WTC11 (cell line): Measurements from ENCODE around the gene PCBD2. TPM values are rescaled to one million over a fixed set of nuclear protein-coding genes. Genes with fewer than 3 reads are reported as not detected.
A peak's percentile ranks its signal among the peaks of the same experiment; 100 is the strongest.

Experiments used
- ATAC-seq: fragments of 200-7000 bp; cut with Tn5 transposase; 2 replicates; pipeline ENCODE4 v1.10.0; 2021; ENCODE audit warnings: mild to moderate bottlenecking, moderate library complexity
- CTCF ChIA-PET: fragments of 300-600 bp; sonication (Branson Sonifier 250); formaldehyde crosslinking; loops from one replicate; lab custom pipeline; 2021; ENCODE audit warnings: antibody characterized with exemption; lab: Charles Lee
- POLR2A ChIA-PET: fragments of 350-600 bp; sonication (Branson Sonifier 250); formaldehyde crosslinking; loops from one replicate; lab custom pipeline; 2021; ENCODE audit warnings: antibody characterized with exemption; lab: Charles Lee
- DNase-seq: peaks from one replicate; pipeline ENCODE4 v3.0.0; 2021; ENCODE audit warnings: low spot score
- H3K27ac Mint-ChIP-seq: 2 replicates; pipeline ENCODE4 v1.8.0; 2021; ENCODE audit warnings: mixed read lengths
- H3K27me3 Mint-ChIP-seq: 2 replicates; pipeline ENCODE4 v1.8.0; 2021; ENCODE audit warnings: low read depth, mild to moderate bottlenecking, moderate library complexity, mixed read lengths
- H3K36me3 Mint-ChIP-seq: 2 replicates; pipeline ENCODE4 v1.8.0; 2021; ENCODE audit warnings: mixed read lengths
- H3K4me1 Mint-ChIP-seq: 2 replicates; pipeline ENCODE4 v1.8.0; 2022; ENCODE audit warnings: mixed read lengths
- H3K4me3 Mint-ChIP-seq: 2 replicates; pipeline ENCODE4 v1.8.0; 2021; ENCODE audit warnings: mild to moderate bottlenecking, moderate library complexity, mixed read lengths
- H3K9me3 Mint-ChIP-seq: 2 replicates; pipeline ENCODE4 v1.8.0; 2021; ENCODE audit warnings: mixed read lengths
- CREM ChIP-seq: sonication (generic); formaldehyde crosslinking; IDR thresholded peaks from 2 replicates; pipeline ENCODE4 v1.8.1; 2022; ENCODE audit warnings: mild to moderate bottlenecking, missing genetic modification reagents, moderate library complexity
- FOXP4 ChIP-seq: sonication (generic); formaldehyde crosslinking; IDR thresholded peaks from 2 replicates; pipeline ENCODE4 v1.8.0; 2022; ENCODE audit warnings: mild to moderate bottlenecking, missing genetic modification reagents
- GABPB1 ChIP-seq: sonication (generic); formaldehyde crosslinking; IDR thresholded peaks from 2 replicates; pipeline ENCODE4 v1.8.1; 2023; ENCODE audit warnings: mild to moderate bottlenecking, missing genetic modification reagents
- GRHL2 ChIP-seq: fragments of 250-450 bp; sonication (Bioruptor Pico); IDR thresholded peaks from 2 replicates; pipeline ENCODE4 v1.8.0; 2022; ENCODE audit warnings: mild to moderate bottlenecking, moderate library complexity; ENCODE audit not compliant: insufficient replicate concordance, severe bottlenecking
- JAZF1 ChIP-seq: fragments of 250-450 bp; sonication (Bioruptor Pico); IDR thresholded peaks from 2 replicates; pipeline ENCODE4 v1.9.0; 2021; ENCODE audit warnings: moderate library complexity, mild to moderate bottlenecking, inconsistent platforms
- NFE2L1 ChIP-seq: sonication (generic); formaldehyde crosslinking; IDR thresholded peaks from 2 replicates; pipeline ENCODE4 v1.8.1; 2023; ENCODE audit warnings: missing genetic modification reagents
- PRDM15 ChIP-seq: sonication (generic); formaldehyde crosslinking; IDR thresholded peaks from 2 replicates; pipeline ENCODE4 v1.8.0; 2022; ENCODE audit warnings: missing genetic modification reagents
- SMAD4 ChIP-seq: sonication (generic); formaldehyde crosslinking; IDR thresholded peaks from 2 replicates; pipeline ENCODE4 v1.8.0; 2022; ENCODE audit warnings: mild to moderate bottlenecking, missing genetic modification reagents
- TEAD1 ChIP-seq: sonication (generic); formaldehyde crosslinking; IDR thresholded peaks from 2 replicates; pipeline ENCODE4 v1.8.0; 2022; ENCODE audit warnings: mild to moderate bottlenecking, missing genetic modification reagents
- TEAD4 ChIP-seq: sonication (generic); formaldehyde crosslinking; IDR thresholded peaks from 2 replicates; pipeline ENCODE4 v1.8.0; 2022; ENCODE audit warnings: mild to moderate bottlenecking, missing genetic modification reagents
- TP53 ChIP-seq: sonication (generic); formaldehyde crosslinking; IDR thresholded peaks from 2 replicates; pipeline ENCODE4 v1.8.1; 2023; ENCODE audit warnings: mild to moderate bottlenecking, missing genetic modification reagents
- ZBTB21 ChIP-seq: sonication (generic); formaldehyde crosslinking; IDR thresholded peaks from 2 replicates; pipeline ENCODE4 v1.8.1; 2023; ENCODE audit warnings: mild to moderate bottlenecking, missing genetic modification reagents, borderline replicate concordance
- ZNF317 ChIP-seq: sonication (generic); formaldehyde crosslinking; IDR thresholded peaks from 2 replicates; pipeline ENCODE4 v1.8.1; 2023; ENCODE audit warnings: low read depth, mild to moderate bottlenecking, moderate library complexity, missing genetic modification reagents, borderline replicate concordance
- ZNF532 ChIP-seq: fragments of 250-450 bp; sonication (Bioruptor Pico); IDR thresholded peaks from 2 replicates; pipeline ENCODE4 v1.9.0; 2021; ENCODE audit warnings: mild to moderate bottlenecking, borderline replicate concordance
- ZNF671 ChIP-seq: fragments of 250-450 bp; sonication (Bioruptor Pico); IDR thresholded peaks from 2 replicates; pipeline ENCODE4 v1.8.0; 2021; ENCODE audit warnings: mild to moderate bottlenecking
- ZSCAN18 ChIP-seq: fragments of 250-450 bp; sonication (Bioruptor Pico); IDR thresholded peaks from 2 replicates; pipeline ENCODE4 v2.1.2; 2022; ENCODE audit warnings: mild to moderate bottlenecking, moderate library complexity
- total RNA-seq: library from RNA; stranded (reverse); gene quantifications from 3 replicates; pipeline ENCODE4 v1.2.3, GENCODE V29; 2021
- TF ChIP-seq, protein P1 (sequence below): fragments of 250-450 bp; sonication (Bioruptor Pico); IDR thresholded peaks from 2 replicates; pipeline ENCODE4 v1.9.0; 2021; ENCODE audit warnings: moderate library complexity, mild to moderate bottlenecking, inconsistent platforms, borderline replicate concordance
- TF ChIP-seq, protein P2 (sequence below): fragments of 250-450 bp; sonication (Bioruptor Pico); IDR thresholded peaks from 2 replicates; pipeline ENCODE4 v1.8.0; 2021; ENCODE audit warnings: mild to moderate bottlenecking

PCBD2 gene
- total RNA-seq, 1 experiment from 2014 or later = 9.9 TPM

DNA sequence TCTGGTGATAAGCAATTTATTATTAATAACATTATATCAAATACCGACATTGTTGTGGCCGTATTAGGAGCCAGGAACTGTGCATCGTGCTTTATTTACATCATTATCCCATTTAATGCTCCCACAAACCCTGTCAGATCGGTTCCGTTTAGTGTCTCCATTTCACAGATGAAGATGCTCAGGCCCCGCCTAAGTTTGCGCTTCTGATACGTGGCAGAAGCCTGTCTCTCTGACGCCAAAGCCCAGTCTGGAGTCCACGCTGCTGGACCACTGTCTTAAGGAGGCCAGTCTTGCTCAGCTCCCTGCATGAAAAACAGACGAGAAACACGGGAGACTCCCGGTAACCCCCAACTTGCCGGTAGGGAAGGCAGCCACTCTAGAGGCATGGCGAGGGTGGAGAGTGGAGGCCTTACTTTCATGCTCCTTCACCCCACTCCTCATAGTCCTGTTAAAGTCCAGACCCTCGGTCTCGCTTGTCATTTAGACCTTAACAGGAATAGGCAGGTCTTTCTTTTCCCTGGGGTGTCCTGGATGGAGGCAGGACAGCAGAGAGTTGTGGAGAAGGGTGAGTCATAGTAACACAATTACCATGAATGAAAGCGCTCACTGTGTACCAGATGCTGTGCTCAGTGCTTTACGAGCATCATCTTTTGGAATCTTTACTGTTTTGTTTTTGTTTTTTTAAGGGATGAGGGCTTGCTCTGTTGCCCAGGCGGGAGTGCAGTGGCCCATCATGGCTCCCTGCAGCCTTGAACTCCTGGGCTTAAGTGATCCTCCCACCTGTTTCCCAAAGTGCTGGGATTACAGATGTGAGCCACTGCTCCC, 29.9 kb upstream of the PCBD2 start:
- ChIA-PET POLR2A (interaction anchor here (2.2 kb wide), 1 partner anchor 29 kb away, joined by 20 read pairs; the partner anchor contains the start of gene PCBD2), CTCF (interaction anchor here (3.2 kb wide), 1 partner anchor 30 kb away, joined by 30 read pairs; the partner anchor contains the start of gene PCBD2)
- H3K4me3 Mint-ChIP-seq = peak overlapping the region; percentile 88
- peak; percentile 3; the same call in 1 of the 2 replicates for ATAC-seq
- H3K27ac Mint-ChIP-seq = peak overlapping the region; percentile 19; the same call in 1 of the 2 replicates
- H3K4me1 Mint-ChIP-seq = peaks cover 16% of the 10 kb centered on the region
- no peak for TF ChIP-seq ZSCAN18 (CRISPR knock-in tag)
- no peak for TF ChIP-seq PRDM15 (CRISPR knock-in tag)
- TF ChIP-seq, protein P1, sequence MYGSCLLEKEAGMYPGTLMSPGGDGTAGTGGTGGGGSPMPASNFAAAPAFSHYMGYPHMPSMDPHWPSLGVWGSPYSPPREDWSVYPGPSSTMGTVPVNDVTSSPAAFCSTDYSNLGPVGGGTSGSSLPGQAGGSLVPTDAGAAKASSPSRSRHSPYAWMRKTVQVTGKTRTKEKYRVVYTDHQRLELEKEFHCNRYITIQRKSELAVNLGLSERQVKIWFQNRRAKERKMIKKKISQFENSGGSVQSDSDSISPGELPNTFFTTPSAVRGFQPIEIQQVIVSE = no peak
- no peak for TF ChIP-seq ZBTB21 (CRISPR knock-in tag)
- TF ChIP-seq GABPB1 (CRISPR knock-in tag) = no peak
- no peak for TF ChIP-seq TEAD1 (CRISPR knock-in tag)
- no peak for TF ChIP-seq NFE2L1
- no peak for TF ChIP-seq ZNF532 (CRISPR knock-in tag)
- no peak for TF ChIP-seq GRHL2 (CRISPR knock-in tag)
- H3K27me3 Mint-ChIP-seq = no peaks in the 10 kb centered on the region; the same call in 1 of the 2 replicates
- H3K36me3 Mint-ChIP-seq = no peaks in the 10 kb centered on the region
- no peaks in the 10 kb centered on the region for H3K9me3 Mint-ChIP-seq
- DNase-seq = no peak

GRCh38 chr5:134877159-134877558, 27.8 kb upstream of the PCBD2 start:
- DNase-seq = no peak
- ChIA-PET POLR2A (no interaction called here), CTCF (interaction anchor here (1.0 kb wide), 1 partner anchor 27 kb away, joined by 3 read pairs; no protein-coding TSS in a partner anchor)
- Mint-ChIP-seq H3K4me3 (no peak overlapping the region), H3K27ac (peak overlapping the region; percentile 42; the same call in 1 of the 2 replicates), H3K9me3 (no peaks in the 10 kb centered on the region), H3K27me3 (no peaks in the 10 kb centered on the region; the same call in 1 of the 2 replicates), H3K4me1 (peaks cover 20% of the 10 kb centered on the region), H3K36me3 (peaks cover 3% of the 10 kb centered on the region; the same call in 1 of the 2 replicates)
- ATAC-seq = no peak
- TF ChIP-seq TEAD4 = no peak
- no peak for TF ChIP-seq JAZF1 (CRISPR knock-in tag)
- TF ChIP-seq ZSCAN18 (CRISPR knock-in tag) = no peak
- no peak for TF ChIP-seq ZNF317
- TF ChIP-seq SMAD4 = no peak
- no peak for TF ChIP-seq CREM (CRISPR knock-in tag)
- TF ChIP-seq ZNF671 (CRISPR knock-in tag) = no peak
- TF ChIP-seq, protein P2, sequence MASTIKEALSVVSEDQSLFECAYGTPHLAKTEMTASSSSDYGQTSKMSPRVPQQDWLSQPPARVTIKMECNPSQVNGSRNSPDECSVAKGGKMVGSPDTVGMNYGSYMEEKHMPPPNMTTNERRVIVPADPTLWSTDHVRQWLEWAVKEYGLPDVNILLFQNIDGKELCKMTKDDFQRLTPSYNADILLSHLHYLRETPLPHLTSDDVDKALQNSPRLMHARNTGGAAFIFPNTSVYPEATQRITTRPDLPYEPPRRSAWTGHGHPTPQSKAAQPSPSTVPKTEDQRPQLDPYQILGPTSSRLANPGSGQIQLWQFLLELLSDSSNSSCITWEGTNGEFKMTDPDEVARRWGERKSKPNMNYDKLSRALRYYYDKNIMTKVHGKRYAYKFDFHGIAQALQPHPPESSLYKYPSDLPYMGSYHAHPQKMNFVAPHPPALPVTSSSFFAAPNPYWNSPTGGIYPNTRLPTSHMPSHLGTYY (CRISPR knock-in tag) = no peak
- TF ChIP-seq TP53 (CRISPR knock-in tag) = no peak
- TF ChIP-seq FOXP4 (CRISPR knock-in tag) = no peak
